CD14-positive monocyte (primary cell): ENCODE measurements around the gene RWDD2A. TPM values are rescaled to one million over a fixed set of nuclear protein-coding genes. Genes with fewer than 3 reads are reported as not detected.

ENCODE experiments used
- DNase-seq, 3 donors: peaks; one replicate each; pipeline ENCODE4 v3.0.0-alpha.2; 2011 to 2022
- H2AFZ ChIP-seq: 2 replicates; pipeline ENCODE4 v1.6.0; 2012; ENCODE audit warnings: mild to moderate bottlenecking, low read depth, low read length, inconsistent platforms; ENCODE audit not compliant: insufficient read depth, poor library complexity, severe bottlenecking
- H3K27ac ChIP-seq, 2 donors: 1 replicate in 1 of 2; 2 replicates in 1 of 2; pipeline ENCODE4 v1.5.1; 2012 to 2013; ENCODE audit warnings: low read length in 2 of 2, control low read depth in 1 of 2, inconsistent platforms in 1 of 2, low read depth in 1 of 2, mild to moderate bottlenecking in 1 of 2
- H3K27me3 ChIP-seq, 2 donors: one replicate each; pipeline versions ENCODE4 v1.6.0 to v1.6.1; 2011 to 2013; ENCODE audit warnings: low read length in 2 of 2; ENCODE audit not compliant: control insufficient read depth in 2 of 2, insufficient read depth in 2 of 2
- H3K36me3 ChIP-seq, 2 donors: replicated peaks in 1 of 2; 1 replicate in 1 of 2; 2 replicates in 1 of 2; pipeline versions ENCODE4 v1.5.1 to v1.6.1; 2012 to 2013; ENCODE audit warnings: low read length in 2 of 2, control low read depth in 1 of 2, inconsistent platforms in 1 of 2, mild to moderate bottlenecking in 1 of 2; ENCODE audit not compliant: insufficient read depth in 2 of 2, control insufficient read depth in 1 of 2
- H3K4me1 ChIP-seq, 2 donors: 1 replicate in 1 of 2; 2 replicates in 1 of 2; pipeline versions ENCODE4 v1.5.1 to v1.6.1; 2012 to 2013; ENCODE audit warnings: low read length in 2 of 2, control low read depth in 1 of 2, inconsistent platforms in 1 of 2, mild to moderate bottlenecking in 1 of 2, moderate library complexity in 1 of 2; ENCODE audit not compliant: insufficient read depth in 2 of 2, control insufficient read depth in 1 of 2
- H3K4me2 ChIP-seq: replicated peaks from 2 replicates; pipeline ENCODE3; 2012; ENCODE audit warnings: low read length, moderate library complexity, mild to moderate bottlenecking; ENCODE audit not compliant: poor library complexity, severe bottlenecking; ENCODE audit errors: extremely low read depth
- H3K4me3 ChIP-seq, 3 experiments: fragments of 200-600 bp in 1 of 3; sonication (generic) in 1 of 3; replicated peaks in 1 of 3; 1 replicate in 2 of 3; 2 replicates in 1 of 3; pipeline ENCODE4 v1.5.1; 2011 to 2013; ENCODE audit warnings: low read length in 3 of 3, mild to moderate bottlenecking in 3 of 3, control low read depth in 2 of 3, low read depth in 2 of 3, inconsistent platforms in 1 of 3, moderate library complexity in 1 of 3
- H3K79me2 ChIP-seq: 2 replicates; pipeline ENCODE4 v1.6.0; 2012; ENCODE audit warnings: mild to moderate bottlenecking, control low read depth, inconsistent platforms, low read length, moderate library complexity; ENCODE audit not compliant: insufficient read depth
- H3K9ac ChIP-seq: 2 replicates; pipeline ENCODE4 v1.6.0; 2017; ENCODE audit warnings: low read length, mild to moderate bottlenecking; ENCODE audit not compliant: insufficient read depth, poor library complexity, severe bottlenecking
- H3K9me3 ChIP-seq, 2 donors: replicated peaks in 1 of 2; 1 replicate in 1 of 2; 2 replicates in 1 of 2; pipeline versions ENCODE4 v1.5.1 to v1.6.1; 2012 to 2013; ENCODE audit warnings: low read length in 2 of 2, control low read depth in 1 of 2; ENCODE audit not compliant: control insufficient read depth in 1 of 2, insufficient read depth in 1 of 2
- H4K20me1 ChIP-seq: 2 replicates; pipeline ENCODE4 v1.6.0; 2012; ENCODE audit warnings: mild to moderate bottlenecking, low read length, control low read depth, moderate library complexity; ENCODE audit not compliant: insufficient read depth
- H3K27ac Mint-ChIP-seq, 7 donors: one replicate each; pipeline ENCODE4 v1.8.0; 2020; ENCODE audit warnings: mild to moderate bottlenecking in 7 of 7, mixed read lengths in 7 of 7, moderate library complexity in 6 of 7, inconsistent platforms in 2 of 7
- H3K27me3 Mint-ChIP-seq, 3 donors: one replicate each; pipeline ENCODE4 v1.8.0; 2021 to 2022; ENCODE audit warnings: low read depth in 3 of 3, mild to moderate bottlenecking in 3 of 3, mixed read lengths in 3 of 3, moderate library complexity in 3 of 3, inconsistent platforms in 1 of 3
- H3K36me3 Mint-ChIP-seq, 2 donors: one replicate each; pipeline ENCODE4 v1.8.0; 2020; ENCODE audit warnings: mixed read lengths in 2 of 2, inconsistent platforms in 1 of 2, mild to moderate bottlenecking in 1 of 2
- H3K4me1 Mint-ChIP-seq: one replicate; pipeline ENCODE4 v1.8.0; 2020; ENCODE audit warnings: mild to moderate bottlenecking, mixed read lengths
- H3K4me3 Mint-ChIP-seq, 2 donors: one replicate each; pipeline ENCODE4 v1.8.0; 2020; ENCODE audit warnings: mild to moderate bottlenecking in 2 of 2, mixed read lengths in 2 of 2, moderate library complexity in 1 of 2
- H3K9me3 Mint-ChIP-seq, 7 donors: one replicate each; pipeline ENCODE4 v1.8.0; 2020 to 2022; ENCODE audit warnings: mixed read lengths in 7 of 7, mild to moderate bottlenecking in 6 of 7, moderate library complexity in 6 of 7, inconsistent platforms in 2 of 7
- WGBS: methylation state at CpG from one replicate; pipeline ENCODE4 v1.1.5; 2013; ENCODE audit warnings: missing lambda C conversion rate; ENCODE audit not compliant: insufficient coverage; 5-methylcytosine and 5-hydroxymethylcytosine counted together
- intact Hi-C, 2 donors: fragments of 100-400 bp; cut with micrococcal nuclease; formaldehyde crosslinking; loops; one replicate each; pipeline versions ENCODE4 v1.15.0 to v1.15.1; 2023
- polyA plus RNA-seq, 3 donors: library from polyadenylated mRNA; depleted of rRNA in 1 of 3; unstranded in 2 of 3; stranded (reverse) in 1 of 3; fragments of 300-500 nt in 2 of 3; fragments of >200 nt in 1 of 3; fragmentation: Illumina TruSeq in 2 of 3; gene quantifications; 1 replicate in 2 of 3; 2 replicates in 1 of 3; pipeline ENCODE4 v1.2.3, GENCODE V29; 2012 to 2021
- TF ChIP-seq, protein P1 (sequence below): fragments of 200-600 bp; IDR thresholded peaks from one replicate; pipeline ENCODE4 v1.8.0; 2022; ENCODE audit warnings: antibody characterized with exemption, mild to moderate bottlenecking

The RWDD2A gene
- polyA plus RNA-seq, 3 donors = 0.77 to 1.2 (median 1.1) TPM

DNA sequence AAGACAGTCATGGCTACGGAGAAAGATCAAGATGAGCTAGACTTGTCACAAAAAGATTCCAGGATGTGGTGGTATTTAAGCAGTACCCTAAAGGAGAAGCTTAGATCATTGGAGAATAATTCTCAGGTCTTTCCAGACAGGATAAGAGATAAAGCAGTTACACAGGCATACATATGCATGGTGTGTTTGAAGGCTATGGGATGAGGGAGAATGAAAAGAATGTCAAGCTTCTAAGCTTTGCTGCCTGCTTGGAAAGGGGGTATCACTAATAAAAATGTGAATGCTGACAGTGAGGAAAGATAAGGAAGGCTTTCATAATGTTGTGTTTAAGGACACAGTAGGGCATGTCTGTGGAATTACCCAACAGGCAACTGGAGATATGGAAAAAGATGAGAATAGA lies 28.1 kb downstream of the RWDD2A start:
- TF ChIP-seq, protein P1, sequence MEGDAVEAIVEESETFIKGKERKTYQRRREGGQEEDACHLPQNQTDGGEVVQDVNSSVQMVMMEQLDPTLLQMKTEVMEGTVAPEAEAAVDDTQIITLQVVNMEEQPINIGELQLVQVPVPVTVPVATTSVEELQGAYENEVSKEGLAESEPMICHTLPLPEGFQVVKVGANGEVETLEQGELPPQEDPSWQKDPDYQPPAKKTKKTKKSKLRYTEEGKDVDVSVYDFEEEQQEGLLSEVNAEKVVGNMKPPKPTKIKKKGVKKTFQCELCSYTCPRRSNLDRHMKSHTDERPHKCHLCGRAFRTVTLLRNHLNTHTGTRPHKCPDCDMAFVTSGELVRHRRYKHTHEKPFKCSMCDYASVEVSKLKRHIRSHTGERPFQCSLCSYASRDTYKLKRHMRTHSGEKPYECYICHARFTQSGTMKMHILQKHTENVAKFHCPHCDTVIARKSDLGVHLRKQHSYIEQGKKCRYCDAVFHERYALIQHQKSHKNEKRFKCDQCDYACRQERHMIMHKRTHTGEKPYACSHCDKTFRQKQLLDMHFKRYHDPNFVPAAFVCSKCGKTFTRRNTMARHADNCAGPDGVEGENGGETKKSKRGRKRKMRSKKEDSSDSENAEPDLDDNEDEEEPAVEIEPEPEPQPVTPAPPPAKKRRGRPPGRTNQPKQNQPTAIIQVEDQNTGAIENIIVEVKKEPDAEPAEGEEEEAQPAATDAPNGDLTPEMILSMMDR = no peak
- Mint-ChIP-seq H3K36me3 (no peaks in the 10 kb centered on the region), H3K27me3 (peaks cover 1 to 2% (median 1%) of the 10 kb centered on the region in 3 donors), H3K27ac (no peak overlapping the region), H3K9me3 (no peaks in the 10 kb centered on the region), H3K4me1 (no peaks in the 10 kb centered on the region), H3K4me3 (no peak overlapping the region)
- no peak overlapping the region for H3K4me3 ChIP-seq
- H3K4me2 ChIP-seq = no peak overlapping the region
- no peaks in the 10 kb centered on the region for H3K27me3 ChIP-seq
- intact Hi-C loops = loop anchor here (10.0 kb wide), 1 partner anchor 294 kb away; the partner anchor contains the start of gene PRSS35 (in 2 of the 2)
- H3K4me1 ChIP-seq = no peaks in the 10 kb centered on the region
- H3K27ac ChIP-seq = no peak overlapping the region
- H3K36me3 ChIP-seq = no peaks in the 10 kb centered on the region
- H3K9me3 ChIP-seq = no peaks in the 10 kb centered on the region
- H3K9ac ChIP-seq = no peak overlapping the region
- H2AFZ ChIP-seq = no peak overlapping the region
- H4K20me1 ChIP-seq = no peaks in the 10 kb centered on the region
- WGBS = 86% methylated on average over 1 of the region's 1 CpG
- H3K79me2 ChIP-seq = no peaks in the 10 kb centered on the region
- DNase-seq = no peak

DNA sequence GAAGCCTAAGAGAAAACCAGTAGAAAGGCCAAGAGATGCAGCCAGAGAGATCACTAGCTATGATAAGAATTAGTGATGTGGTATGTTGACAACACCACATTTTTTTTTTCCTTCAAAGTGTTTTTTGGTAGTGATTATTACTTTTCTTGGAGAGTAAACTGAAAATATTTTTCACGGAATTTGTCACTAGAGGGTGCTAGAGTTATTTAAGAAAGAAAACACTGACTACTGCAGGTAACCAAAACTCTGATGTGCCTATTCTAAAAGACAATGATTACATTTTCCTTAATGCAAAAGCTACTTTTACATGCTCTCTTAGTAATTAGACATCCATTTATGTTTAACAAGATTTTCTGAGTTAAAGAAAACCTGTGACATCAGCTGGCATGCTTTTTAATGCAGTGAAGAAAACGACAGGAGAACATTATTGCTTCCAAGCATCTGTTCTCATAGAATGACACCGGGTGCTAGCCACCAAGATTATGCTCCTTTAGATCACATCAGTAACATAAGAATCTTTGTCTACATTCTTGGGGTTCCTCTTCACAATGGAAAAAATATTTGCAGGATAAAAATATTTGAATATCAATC lies 28.8 kb downstream of the RWDD2A start:
- H3K4me3 ChIP-seq = no peak overlapping the region
- no peaks in the 10 kb centered on the region for H3K36me3 ChIP-seq
- no peaks in the 10 kb centered on the region for H3K36me3 Mint-ChIP-seq
- H3K4me2 ChIP-seq = no peak overlapping the region
- no peaks in the 10 kb centered on the region for H3K4me1 ChIP-seq
- no peak overlapping the region for H3K9ac ChIP-seq
- H2AFZ ChIP-seq = no peak overlapping the region
- no peak overlapping the region for H3K27ac ChIP-seq
- H3K27me3 ChIP-seq = no peaks in the 10 kb centered on the region
- H3K4me1 Mint-ChIP-seq = no peaks in the 10 kb centered on the region
- no peak overlapping the region for H3K27ac Mint-ChIP-seq
- no peaks in the 10 kb centered on the region for H4K20me1 ChIP-seq
- DNase-seq = peak; percentile 2 to 33 (median 9)
- H3K4me3 Mint-ChIP-seq = no peak overlapping the region
- WGBS = 63% methylated on average over 2 of the region's 3 CpGs
- intact Hi-C loops = loop anchor here (10.0 kb wide), 1 partner anchor 293 kb away; the partner anchor contains the start of gene PRSS35 (in 2 of the 2)
- TF ChIP-seq, protein P1 = peak; percentile 55
- no peaks in the 10 kb centered on the region for H3K9me3 ChIP-seq
- no peaks in the 10 kb centered on the region for H3K9me3 Mint-ChIP-seq
- peaks cover 1 to 2% (median 1%) of the 10 kb centered on the region in 3 donors for H3K27me3 Mint-ChIP-seq
- no peaks in the 10 kb centered on the region for H3K79me2 ChIP-seq
